ENCODE results near the gene STK33.

DNA sequence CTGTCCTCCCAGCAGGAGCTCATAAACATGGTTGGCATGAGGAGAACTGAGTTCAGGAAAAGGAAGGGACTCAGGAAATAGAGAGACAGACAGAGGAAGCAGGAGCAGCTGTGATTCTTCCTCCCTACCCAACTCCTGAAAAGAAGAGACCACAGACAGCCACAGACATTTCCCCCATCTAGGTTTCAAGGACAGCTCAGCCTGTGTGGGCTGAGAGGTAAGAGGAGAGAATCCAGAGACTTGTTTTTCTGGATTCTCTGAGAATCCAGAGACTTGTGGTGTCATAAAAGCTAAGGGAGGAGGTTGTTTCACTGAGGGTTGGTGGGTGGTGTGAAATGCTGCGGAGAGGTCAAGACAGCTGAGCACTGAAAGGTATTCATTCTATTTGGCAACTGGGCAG is 19.0 kb upstream of the STK33 start:
- TF ChIP-seq, protein P1, sequence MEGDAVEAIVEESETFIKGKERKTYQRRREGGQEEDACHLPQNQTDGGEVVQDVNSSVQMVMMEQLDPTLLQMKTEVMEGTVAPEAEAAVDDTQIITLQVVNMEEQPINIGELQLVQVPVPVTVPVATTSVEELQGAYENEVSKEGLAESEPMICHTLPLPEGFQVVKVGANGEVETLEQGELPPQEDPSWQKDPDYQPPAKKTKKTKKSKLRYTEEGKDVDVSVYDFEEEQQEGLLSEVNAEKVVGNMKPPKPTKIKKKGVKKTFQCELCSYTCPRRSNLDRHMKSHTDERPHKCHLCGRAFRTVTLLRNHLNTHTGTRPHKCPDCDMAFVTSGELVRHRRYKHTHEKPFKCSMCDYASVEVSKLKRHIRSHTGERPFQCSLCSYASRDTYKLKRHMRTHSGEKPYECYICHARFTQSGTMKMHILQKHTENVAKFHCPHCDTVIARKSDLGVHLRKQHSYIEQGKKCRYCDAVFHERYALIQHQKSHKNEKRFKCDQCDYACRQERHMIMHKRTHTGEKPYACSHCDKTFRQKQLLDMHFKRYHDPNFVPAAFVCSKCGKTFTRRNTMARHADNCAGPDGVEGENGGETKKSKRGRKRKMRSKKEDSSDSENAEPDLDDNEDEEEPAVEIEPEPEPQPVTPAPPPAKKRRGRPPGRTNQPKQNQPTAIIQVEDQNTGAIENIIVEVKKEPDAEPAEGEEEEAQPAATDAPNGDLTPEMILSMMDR (IDR thresholded peaks at IDR 0.05): no peak
- TF ChIP-seq, protein P2, sequence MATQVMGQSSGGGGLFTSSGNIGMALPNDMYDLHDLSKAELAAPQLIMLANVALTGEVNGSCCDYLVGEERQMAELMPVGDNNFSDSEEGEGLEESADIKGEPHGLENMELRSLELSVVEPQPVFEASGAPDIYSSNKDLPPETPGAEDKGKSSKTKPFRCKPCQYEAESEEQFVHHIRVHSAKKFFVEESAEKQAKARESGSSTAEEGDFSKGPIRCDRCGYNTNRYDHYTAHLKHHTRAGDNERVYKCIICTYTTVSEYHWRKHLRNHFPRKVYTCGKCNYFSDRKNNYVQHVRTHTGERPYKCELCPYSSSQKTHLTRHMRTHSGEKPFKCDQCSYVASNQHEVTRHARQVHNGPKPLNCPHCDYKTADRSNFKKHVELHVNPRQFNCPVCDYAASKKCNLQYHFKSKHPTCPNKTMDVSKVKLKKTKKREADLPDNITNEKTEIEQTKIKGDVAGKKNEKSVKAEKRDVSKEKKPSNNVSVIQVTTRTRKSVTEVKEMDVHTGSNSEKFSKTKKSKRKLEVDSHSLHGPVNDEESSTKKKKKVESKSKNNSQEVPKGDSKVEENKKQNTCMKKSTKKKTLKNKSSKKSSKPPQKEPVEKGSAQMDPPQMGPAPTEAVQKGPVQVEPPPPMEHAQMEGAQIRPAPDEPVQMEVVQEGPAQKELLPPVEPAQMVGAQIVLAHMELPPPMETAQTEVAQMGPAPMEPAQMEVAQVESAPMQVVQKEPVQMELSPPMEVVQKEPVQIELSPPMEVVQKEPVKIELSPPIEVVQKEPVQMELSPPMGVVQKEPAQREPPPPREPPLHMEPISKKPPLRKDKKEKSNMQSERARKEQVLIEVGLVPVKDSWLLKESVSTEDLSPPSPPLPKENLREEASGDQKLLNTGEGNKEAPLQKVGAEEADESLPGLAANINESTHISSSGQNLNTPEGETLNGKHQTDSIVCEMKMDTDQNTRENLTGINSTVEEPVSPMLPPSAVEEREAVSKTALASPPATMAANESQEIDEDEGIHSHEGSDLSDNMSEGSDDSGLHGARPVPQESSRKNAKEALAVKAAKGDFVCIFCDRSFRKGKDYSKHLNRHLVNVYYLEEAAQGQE (IDR thresholded peaks at IDR 0.05; ENCODE audit: insufficient read depth in 1 of 2, low read depth in 2 of 2, low read length in 1 of 2): no peak
- TF ChIP-seq POLR2AphosphoS5 (IDR thresholded peaks at IDR 0.05; ENCODE audit: low read depth, low read length) (no peak), SIN3A (IDR thresholded peaks at IDR 0.05; ENCODE audit: borderline replicate concordance, insufficient read depth, low read depth, low read length) (no peak), TCF7L2 (IDR thresholded peaks at IDR 0.05; ENCODE audit: low read depth, low read length) (no peak)

All from Panc1 (cell line).